ENCODE results near the gene BGN.

The BGN gene

DNA sequence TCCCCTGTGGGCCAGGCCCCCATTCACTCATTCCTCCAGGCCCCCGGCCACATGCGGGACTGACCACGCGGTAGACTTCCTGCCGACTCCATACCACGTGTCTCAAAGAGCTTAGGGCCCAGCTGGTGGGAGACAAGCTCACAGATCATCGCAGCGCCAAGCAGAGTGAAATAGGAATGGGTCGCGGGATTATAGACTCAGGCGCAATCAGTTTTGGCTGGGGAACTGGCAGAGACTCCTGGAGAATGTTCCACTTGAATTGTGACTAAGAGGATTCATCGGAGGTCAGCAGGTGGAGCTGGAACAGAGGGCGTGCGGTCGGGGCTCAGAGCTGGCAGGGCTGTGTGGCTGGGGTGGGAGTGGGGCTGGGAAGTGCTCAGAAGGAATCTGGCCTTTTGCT lies 38.3 kb downstream of the BGN start:
- no peak for DNase-seq

DNA sequence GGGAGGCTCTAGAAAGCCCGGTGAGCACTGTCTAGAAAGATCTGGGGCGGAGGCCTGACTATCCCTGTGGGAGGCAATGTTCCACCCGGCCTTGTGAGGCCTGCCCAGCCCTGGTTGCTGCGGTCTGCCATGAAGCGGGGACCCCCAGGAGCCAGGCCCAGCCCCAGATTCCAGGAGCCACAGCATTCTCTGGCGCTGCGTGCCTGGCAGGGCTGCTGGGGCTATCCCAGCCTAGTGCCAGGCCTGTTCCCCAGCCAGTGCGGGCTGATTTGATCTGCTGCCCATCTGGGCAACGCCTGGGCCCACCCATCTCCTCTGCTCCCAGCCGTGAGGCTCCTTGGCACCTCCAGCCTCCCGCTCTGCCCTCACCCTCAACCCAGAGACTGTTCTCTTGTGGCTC lies 42.3 kb downstream of the BGN start:
- DNase-seq, result no peak

DNA sequence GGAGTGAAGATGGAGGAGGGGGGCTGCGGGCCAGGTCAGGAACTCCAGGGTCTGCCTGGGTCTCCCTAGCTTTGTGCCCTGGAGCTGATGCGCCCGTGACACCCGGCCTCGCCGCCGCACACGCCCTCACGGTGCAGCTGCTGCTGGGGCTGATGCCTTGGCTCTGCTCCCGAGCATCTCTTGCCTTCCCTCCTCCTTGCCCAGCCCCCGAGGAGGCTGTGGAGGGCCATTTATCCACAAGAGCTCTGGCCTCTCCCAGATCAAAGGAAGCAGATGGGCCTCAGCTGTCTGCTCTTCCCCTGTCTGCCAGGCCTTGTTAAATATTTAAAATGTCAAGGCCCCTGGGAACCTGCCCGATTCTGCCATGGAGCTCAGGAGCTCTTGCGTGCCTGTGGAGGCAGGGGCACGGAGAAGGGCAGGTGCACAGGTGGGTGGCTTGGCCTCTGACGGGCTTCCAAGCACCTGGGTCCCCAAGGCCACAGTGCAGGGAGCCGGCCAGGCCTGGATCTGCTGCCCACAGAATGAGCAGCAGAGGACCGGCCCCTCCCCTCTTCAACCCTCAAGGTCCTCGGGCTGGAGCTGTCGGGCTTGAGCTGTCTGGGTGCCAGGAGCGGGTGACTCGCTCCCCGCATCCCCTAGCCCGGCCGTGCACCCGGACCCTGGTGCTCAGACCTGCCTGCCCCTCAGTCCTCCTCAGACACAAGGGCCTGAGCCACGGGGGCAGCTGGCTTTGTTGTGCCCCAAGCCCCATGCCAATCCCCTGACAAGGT lies 42.9 kb downstream of the BGN start:
- no peak for DNase-seq

DNA sequence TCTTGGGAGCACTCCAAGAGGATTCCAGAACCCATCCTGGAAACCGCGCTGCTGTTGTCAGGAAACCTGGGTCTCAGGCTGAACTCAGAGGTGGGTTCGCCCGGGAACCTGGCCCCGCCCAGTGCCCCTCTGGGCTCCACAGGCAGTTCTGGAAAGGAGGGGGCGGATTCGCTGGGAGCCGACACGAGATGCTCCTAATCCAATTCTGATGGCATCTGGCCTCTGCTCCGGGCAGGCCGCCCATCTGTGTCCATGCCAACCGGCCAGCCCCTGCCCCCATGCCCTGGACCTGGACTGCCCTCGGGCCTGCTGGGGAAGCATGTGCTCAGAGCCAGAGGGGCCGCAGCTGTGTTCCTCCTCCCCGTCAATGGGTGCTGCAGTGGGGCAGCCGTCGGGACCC lies 43.6 kb downstream of the BGN start:
- no peak for DNase-seq

DNA sequence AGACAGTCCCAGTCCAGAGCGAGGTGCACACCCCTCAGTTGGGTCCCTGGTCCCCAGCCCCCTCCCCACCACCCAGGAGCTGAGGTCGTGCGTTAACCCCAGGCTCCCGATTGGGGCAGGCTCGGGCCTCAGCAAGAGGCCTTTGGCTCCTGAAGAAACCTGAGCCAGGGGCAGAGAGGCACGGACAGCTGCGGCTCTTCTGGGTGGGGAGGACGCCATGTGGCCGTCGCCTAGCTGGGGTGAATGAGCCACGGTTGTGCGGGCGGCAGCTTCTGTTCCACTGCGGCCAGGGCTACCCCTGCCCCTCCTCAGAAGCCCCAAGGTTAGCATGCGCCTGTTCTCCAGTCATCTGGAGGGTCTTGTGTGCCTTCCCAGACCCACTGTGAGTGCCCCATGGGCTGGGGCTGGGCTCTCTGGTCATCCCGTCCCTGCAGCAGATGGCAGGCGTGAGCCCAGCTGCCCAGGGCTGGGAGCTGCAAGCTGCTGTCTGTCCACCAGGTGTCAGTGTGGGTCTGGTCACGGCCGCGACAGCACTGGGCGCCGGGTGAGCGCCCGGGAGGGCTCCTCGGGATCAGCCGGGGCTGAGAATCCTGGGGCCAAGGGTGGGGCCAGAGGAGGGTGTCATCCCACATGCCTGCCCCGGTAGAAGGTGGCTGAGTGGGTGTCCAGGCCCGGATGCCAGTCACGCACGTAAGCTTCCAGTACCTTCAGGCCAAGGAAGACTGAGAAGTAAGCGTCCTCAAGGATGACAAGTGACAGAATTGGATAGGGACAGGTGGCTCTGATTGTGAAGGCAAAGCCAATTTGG lies 44.6 kb downstream of the BGN start:
- DNase-seq, result peak; percentile 71 to 83 (median 76)

DNA sequence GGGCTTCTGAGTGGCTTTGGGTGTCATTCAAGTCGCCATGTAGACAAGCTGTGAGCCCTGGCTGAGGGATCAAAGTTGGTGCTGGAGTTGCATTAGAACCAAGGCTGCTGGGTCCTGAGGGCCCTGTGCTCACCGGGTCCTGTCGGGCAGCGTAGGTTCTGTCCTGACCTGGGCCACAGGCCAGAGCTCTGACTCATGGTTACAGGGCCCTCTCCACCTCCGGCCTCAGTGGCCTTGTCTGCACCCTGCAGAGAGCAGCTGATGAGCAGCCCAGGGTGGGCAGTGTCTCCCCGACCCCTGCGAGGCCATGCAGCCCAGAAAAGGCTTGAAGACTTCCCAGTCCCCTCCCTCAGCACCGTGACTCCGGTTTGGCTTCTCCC lies 45.2 kb downstream of the BGN start:
- DNase-seq, result no peak

DNA sequence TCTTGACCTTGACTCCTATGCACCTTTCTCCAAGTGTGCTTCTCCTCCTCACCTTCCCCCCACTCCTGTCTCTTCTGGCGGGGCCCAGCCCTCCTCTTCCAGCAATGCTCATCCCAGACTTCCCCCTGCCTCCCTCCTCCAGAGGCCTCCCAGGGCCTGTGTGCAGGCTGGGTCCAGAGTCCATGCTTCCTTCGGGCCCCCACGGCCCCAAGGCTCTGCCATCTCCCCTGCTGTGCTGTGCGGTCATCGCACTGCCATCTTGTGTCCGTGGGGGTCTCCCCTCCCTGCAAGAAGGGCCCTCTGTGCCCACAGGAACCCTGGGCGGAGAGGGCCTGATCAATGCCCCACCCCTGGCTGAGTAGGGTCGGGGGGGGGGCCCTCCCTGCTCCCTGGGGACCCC lies 49.9 kb downstream of the BGN start:
- DNase-seq, result no peak

DNA sequence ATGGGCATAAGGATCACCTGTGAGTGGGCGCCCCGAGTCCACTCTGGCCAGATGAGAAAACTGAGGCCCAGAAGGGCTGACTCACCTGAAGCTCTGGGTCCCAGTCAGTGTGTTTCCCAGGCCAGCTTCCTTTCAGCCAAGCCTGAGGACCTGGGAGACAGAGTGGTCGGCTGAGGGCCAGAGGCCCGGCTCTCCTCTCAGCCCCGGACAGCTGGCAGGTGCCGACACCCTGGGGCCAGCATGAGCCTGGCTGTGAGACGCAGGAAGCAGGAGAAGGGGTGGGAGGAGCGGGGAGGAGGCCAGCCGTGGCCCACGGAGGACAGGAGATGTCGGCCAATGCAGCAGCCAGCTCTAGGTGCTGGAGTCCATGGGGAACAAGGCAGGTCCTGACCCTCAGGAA lies 51.6 kb downstream of the BGN start:
- DNase-seq, result no peak

DNA sequence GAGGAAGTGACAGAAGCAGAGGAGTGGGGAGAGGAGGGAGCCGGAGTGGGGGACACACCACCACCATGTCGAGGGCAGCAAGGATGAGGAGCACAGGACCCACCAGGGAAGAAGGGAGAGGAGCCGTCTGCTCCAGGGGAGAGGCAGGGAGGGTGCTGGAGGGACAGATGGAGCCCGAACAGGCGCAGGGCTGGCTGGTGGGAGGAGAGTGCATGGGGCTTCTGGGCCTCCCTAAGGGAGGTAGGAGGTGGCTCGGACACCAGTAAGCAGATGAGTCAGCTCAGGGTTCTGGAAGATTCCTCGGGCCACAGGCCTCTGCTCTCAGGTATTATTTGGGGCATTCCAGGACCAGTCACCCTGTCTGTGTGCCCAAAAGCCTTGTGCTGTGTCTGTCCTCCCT lies 52.4 kb downstream of the BGN start:
- DNase-seq, result no peak

DNA sequence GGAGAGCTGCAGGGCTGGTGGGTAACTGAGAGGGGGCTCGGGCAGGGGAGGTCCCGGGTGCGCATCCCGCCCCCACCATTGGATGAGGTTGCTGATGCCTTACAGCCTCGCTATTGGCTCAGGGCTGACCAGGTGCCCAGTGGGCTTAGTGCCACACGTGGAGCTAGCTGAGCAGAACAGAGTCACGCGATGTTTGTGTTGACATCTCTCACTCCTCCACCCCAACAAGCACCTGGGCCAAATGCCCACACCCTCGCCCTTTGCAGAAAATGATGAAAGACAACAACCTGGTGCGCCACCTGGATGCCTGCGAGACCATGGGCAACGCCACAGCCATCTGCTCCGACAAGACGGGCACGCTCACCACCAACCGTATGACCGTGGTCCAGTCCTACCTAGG lies 54.5 kb downstream of the BGN start:
- no peak for DNase-seq

DNA sequence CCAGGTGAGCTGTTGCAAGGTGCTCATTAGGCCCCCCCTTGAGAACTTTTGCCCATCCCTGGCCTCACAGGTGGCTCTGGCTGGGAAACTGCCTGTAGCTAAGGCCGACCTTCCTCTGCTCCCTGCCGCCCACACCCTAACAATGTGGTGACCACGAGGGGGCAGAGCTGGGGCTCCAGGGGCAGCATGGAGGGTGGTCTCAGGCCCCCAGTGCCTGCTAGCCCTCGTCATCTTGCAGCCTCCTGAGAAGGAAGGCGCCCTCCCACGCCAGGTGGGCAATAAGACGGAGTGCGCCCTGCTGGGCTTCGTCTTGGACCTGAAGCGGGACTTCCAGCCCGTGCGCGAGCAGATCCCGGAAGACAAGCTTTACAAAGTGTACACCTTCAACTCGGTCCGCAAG lies 55.0 kb downstream of the BGN start:
- DNase-seq, result no peak

DNA sequence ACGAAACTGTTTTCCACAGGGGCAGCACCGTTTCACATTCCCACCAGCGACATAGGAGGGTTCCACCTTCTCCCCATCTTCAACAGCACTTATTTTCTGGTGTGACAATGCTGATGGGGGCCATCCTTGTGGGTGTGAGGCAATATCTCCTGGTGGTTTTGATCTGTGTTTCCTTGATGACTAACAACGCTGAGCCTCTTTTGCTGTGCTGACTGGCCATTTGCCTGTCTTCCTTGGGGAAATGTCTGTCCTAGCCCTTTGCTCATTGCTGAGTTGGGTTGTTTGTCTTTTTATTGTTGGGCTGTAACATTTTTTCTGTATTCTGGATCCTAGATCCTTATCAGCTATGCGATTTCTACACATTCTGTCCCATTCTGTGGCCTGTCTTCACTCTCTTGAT lies 56.4 kb downstream of the BGN start:
- peak in 1 of 4 experiments; percentile 4 for DNase-seq

DNA sequence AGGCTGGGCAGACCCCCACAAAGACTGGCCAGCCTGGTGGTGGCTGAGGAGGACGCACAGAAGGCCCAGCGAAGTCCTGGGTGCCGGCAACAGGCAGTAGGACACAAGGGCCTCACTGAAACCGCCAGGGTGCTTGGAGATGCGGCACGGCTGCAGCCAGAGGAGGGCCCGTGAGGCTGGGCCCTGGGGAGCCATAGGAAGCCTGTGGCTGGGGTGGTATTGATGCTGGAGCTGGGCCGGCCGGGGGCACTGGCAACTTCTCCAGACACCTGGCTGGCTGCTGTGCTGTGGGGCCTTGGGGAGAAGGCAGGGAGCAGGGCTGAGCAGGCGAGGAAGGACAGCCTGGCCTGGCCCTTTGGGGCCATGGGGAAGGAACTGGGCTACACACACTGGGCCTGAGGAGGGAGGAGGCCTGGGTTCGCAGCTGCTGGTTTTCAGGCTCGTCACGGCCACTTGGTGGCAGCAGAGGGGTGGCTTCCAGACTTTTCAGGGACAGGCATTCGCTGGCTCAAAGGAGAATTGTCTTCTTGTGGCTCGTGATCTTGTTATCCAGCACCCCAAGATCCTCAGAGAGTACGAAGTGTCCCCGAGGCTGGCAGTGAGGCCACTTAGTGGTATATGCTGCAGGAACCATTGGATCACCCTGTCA lies 59.9 kb downstream of the BGN start:
- DNase-seq, result peak; percentile 70 to 85 (median 75)

DNA sequence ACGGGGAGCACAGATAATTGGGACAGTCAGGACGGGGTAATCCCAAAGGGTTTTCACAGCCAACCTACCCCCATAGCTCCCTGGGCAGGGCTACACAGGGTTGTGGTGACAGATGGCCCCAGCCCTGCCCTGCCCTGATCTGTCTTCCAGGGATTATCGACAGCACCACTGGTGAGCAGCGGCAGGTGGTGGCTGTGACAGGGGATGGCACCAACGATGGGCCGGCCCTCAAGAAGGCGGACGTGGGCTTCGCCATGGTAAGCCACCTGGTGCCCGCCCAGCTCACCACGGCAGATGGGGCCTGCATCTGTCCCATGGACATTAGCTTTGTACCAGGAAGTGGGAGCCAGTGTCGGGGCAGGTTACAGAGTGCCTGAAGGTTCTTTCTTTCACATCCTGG lies 62.0 kb downstream of the BGN start:
- DNase-seq, result no peak

DNA sequence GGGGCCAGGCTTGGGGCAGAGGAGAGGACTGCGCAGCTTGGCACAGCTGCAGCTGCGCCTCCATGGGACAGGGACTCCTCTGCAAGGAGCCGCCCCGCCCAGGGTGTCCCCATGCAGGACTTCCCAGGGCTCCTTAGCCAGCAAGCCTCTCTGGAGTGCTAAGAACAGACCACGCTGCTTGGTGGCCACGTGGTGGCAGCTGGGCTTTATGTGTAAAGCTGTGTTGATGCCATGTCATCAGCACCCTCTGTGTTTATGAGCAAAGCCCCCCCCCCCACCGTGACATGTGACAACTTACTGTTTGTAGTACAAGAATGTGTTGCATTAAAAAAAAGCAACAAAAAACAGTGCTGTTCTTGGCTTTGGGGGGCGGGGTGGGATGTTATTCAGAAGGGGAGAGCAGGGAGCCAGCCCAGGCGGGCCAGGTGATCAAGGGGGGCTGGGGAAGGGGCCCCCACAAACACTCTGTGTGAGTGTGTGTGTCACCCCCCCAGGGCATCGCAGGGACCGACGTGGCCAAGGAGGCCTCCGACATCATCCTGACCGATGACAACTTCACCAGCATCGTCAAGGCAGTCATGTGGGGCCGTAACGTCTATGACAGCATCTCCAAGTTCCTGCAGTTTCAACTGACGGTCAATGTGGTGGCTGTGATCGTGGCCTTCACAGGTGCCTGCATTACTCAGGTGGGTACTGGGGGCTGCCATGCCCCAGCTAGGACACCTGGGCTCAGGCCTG lies 63.0 kb downstream of the BGN start:
- peak in 1 of 4 experiments; percentile 2 for DNase-seq

Measured in suppressor macrophage (primary cell).